Ovary (tissue), 3 donors: ENCODE results near the gene TXNL1.

ENCODE experiments used
- EP300 ChIP-seq: sonication (generic); formaldehyde crosslinking; IDR thresholded peaks from one replicate; pipeline ENCODE4 v1.6.1; 2017; ENCODE audit warnings: antibody characterized with exemption
- POLR2A ChIP-seq: fragments of 450-650 bp; IDR thresholded peaks from one replicate; pipeline ENCODE4 v1.6.1; 2017; ENCODE audit warnings: antibody characterized with exemption, mild to moderate bottlenecking, moderate library complexity
- TF ChIP-seq, protein P1 (sequence below), 3 donors: fragments of 450-650 bp in 2 of 3; fragments of 200-600 bp in 1 of 3; IDR thresholded peaks; one replicate each; pipeline versions ENCODE4 v1.5.1 to v1.8.0; 2016 to 2022; ENCODE audit warnings: antibody characterized with exemption in 3 of 3, mild to moderate bottlenecking in 1 of 3
- donor health status: DM: no; HTN: no; CAD: no.

DNA sequence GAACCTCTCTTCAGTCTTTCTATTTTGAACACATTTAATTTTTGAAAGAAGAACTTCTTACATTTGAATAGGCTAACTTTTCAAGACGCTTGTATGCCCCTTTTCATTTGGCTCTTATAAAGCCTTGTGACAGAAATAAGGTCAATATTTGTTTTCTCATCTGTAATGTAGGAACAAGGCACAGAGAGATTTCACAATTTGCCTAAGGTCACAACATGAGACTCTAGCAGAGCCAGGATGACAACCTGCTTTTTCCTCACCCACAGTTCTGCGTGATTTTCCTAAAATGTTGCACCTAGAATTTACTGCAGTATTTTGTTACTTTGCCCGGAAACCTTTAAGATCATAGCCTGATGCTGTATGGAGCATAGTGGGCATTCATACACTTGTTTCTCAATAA, 67.4 kb downstream of the TXNL1 start:
- TF ChIP-seq, protein P1, sequence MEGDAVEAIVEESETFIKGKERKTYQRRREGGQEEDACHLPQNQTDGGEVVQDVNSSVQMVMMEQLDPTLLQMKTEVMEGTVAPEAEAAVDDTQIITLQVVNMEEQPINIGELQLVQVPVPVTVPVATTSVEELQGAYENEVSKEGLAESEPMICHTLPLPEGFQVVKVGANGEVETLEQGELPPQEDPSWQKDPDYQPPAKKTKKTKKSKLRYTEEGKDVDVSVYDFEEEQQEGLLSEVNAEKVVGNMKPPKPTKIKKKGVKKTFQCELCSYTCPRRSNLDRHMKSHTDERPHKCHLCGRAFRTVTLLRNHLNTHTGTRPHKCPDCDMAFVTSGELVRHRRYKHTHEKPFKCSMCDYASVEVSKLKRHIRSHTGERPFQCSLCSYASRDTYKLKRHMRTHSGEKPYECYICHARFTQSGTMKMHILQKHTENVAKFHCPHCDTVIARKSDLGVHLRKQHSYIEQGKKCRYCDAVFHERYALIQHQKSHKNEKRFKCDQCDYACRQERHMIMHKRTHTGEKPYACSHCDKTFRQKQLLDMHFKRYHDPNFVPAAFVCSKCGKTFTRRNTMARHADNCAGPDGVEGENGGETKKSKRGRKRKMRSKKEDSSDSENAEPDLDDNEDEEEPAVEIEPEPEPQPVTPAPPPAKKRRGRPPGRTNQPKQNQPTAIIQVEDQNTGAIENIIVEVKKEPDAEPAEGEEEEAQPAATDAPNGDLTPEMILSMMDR (IDR thresholded peaks at IDR 0.05): no peak
- TF ChIP-seq POLR2A (no peak), EP300 (no peak)
